CD14-positive monocyte (primary cell): Measurements from ENCODE around the gene ZSCAN5B. TPM values are rescaled to one million over a fixed set of nuclear protein-coding genes. Genes with fewer than 3 reads are reported as not detected.

Experiments
- DNase-seq, 3 donors: peaks; one replicate each; pipeline ENCODE4 v3.0.0-alpha.2; 2011 to 2022
- H2AFZ ChIP-seq: 2 replicates; pipeline ENCODE4 v1.6.0; 2012; ENCODE audit warnings: mild to moderate bottlenecking, low read depth, low read length, inconsistent platforms; ENCODE audit not compliant: insufficient read depth, poor library complexity, severe bottlenecking
- H3K27ac ChIP-seq, 2 donors: 1 replicate in 1 of 2; 2 replicates in 1 of 2; pipeline ENCODE4 v1.5.1; 2012 to 2013; ENCODE audit warnings: low read length in 2 of 2, control low read depth in 1 of 2, inconsistent platforms in 1 of 2, low read depth in 1 of 2, mild to moderate bottlenecking in 1 of 2
- H3K27me3 ChIP-seq, 2 donors: one replicate each; pipeline versions ENCODE4 v1.6.0 to v1.6.1; 2011 to 2013; ENCODE audit warnings: low read length in 2 of 2; ENCODE audit not compliant: control insufficient read depth in 2 of 2, insufficient read depth in 2 of 2
- H3K36me3 ChIP-seq, 2 donors: replicated peaks in 1 of 2; 1 replicate in 1 of 2; 2 replicates in 1 of 2; pipeline versions ENCODE4 v1.5.1 to v1.6.1; 2012 to 2013; ENCODE audit warnings: low read length in 2 of 2, control low read depth in 1 of 2, inconsistent platforms in 1 of 2, mild to moderate bottlenecking in 1 of 2; ENCODE audit not compliant: insufficient read depth in 2 of 2, control insufficient read depth in 1 of 2
- H3K4me1 ChIP-seq, 2 donors: 1 replicate in 1 of 2; 2 replicates in 1 of 2; pipeline versions ENCODE4 v1.5.1 to v1.6.1; 2012 to 2013; ENCODE audit warnings: low read length in 2 of 2, control low read depth in 1 of 2, inconsistent platforms in 1 of 2, mild to moderate bottlenecking in 1 of 2, moderate library complexity in 1 of 2; ENCODE audit not compliant: insufficient read depth in 2 of 2, control insufficient read depth in 1 of 2
- H3K4me2 ChIP-seq: replicated peaks from 2 replicates; pipeline ENCODE3; 2012; ENCODE audit warnings: low read length, moderate library complexity, mild to moderate bottlenecking; ENCODE audit not compliant: poor library complexity, severe bottlenecking; ENCODE audit errors: extremely low read depth
- H3K4me3 ChIP-seq, 3 experiments: fragments of 200-600 bp in 1 of 3; sonication (generic) in 1 of 3; replicated peaks in 1 of 3; 1 replicate in 2 of 3; 2 replicates in 1 of 3; pipeline ENCODE4 v1.5.1; 2011 to 2013; ENCODE audit warnings: low read length in 3 of 3, mild to moderate bottlenecking in 3 of 3, control low read depth in 2 of 3, low read depth in 2 of 3, inconsistent platforms in 1 of 3, moderate library complexity in 1 of 3
- H3K79me2 ChIP-seq: 2 replicates; pipeline ENCODE4 v1.6.0; 2012; ENCODE audit warnings: mild to moderate bottlenecking, control low read depth, inconsistent platforms, low read length, moderate library complexity; ENCODE audit not compliant: insufficient read depth
- H3K9ac ChIP-seq: 2 replicates; pipeline ENCODE4 v1.6.0; 2017; ENCODE audit warnings: low read length, mild to moderate bottlenecking; ENCODE audit not compliant: insufficient read depth, poor library complexity, severe bottlenecking
- H3K9me3 ChIP-seq, 2 donors: replicated peaks in 1 of 2; 1 replicate in 1 of 2; 2 replicates in 1 of 2; pipeline versions ENCODE4 v1.5.1 to v1.6.1; 2012 to 2013; ENCODE audit warnings: low read length in 2 of 2, control low read depth in 1 of 2; ENCODE audit not compliant: control insufficient read depth in 1 of 2, insufficient read depth in 1 of 2
- H4K20me1 ChIP-seq: 2 replicates; pipeline ENCODE4 v1.6.0; 2012; ENCODE audit warnings: mild to moderate bottlenecking, low read length, control low read depth, moderate library complexity; ENCODE audit not compliant: insufficient read depth
- H3K27ac Mint-ChIP-seq, 7 donors: one replicate each; pipeline ENCODE4 v1.8.0; 2020; ENCODE audit warnings: mild to moderate bottlenecking in 7 of 7, mixed read lengths in 7 of 7, moderate library complexity in 6 of 7, inconsistent platforms in 2 of 7
- H3K27me3 Mint-ChIP-seq, 3 donors: one replicate each; pipeline ENCODE4 v1.8.0; 2021 to 2022; ENCODE audit warnings: low read depth in 3 of 3, mild to moderate bottlenecking in 3 of 3, mixed read lengths in 3 of 3, moderate library complexity in 3 of 3, inconsistent platforms in 1 of 3
- H3K36me3 Mint-ChIP-seq, 2 donors: one replicate each; pipeline ENCODE4 v1.8.0; 2020; ENCODE audit warnings: mixed read lengths in 2 of 2, inconsistent platforms in 1 of 2, mild to moderate bottlenecking in 1 of 2
- H3K4me1 Mint-ChIP-seq: one replicate; pipeline ENCODE4 v1.8.0; 2020; ENCODE audit warnings: mild to moderate bottlenecking, mixed read lengths
- H3K4me3 Mint-ChIP-seq, 2 donors: one replicate each; pipeline ENCODE4 v1.8.0; 2020; ENCODE audit warnings: mild to moderate bottlenecking in 2 of 2, mixed read lengths in 2 of 2, moderate library complexity in 1 of 2
- H3K9me3 Mint-ChIP-seq, 7 donors: one replicate each; pipeline ENCODE4 v1.8.0; 2020 to 2022; ENCODE audit warnings: mixed read lengths in 7 of 7, mild to moderate bottlenecking in 6 of 7, moderate library complexity in 6 of 7, inconsistent platforms in 2 of 7
- WGBS: methylation state at CpG from one replicate; pipeline ENCODE4 v1.1.5; 2013; ENCODE audit warnings: missing lambda C conversion rate; ENCODE audit not compliant: insufficient coverage; 5-methylcytosine and 5-hydroxymethylcytosine counted together
- intact Hi-C, 2 donors: fragments of 100-400 bp; cut with micrococcal nuclease; formaldehyde crosslinking; loops; one replicate each; pipeline versions ENCODE4 v1.15.0 to v1.15.1; 2023
- polyA plus RNA-seq, 3 donors: library from polyadenylated mRNA; depleted of rRNA in 1 of 3; unstranded in 2 of 3; stranded (reverse) in 1 of 3; fragments of 300-500 nt in 2 of 3; fragments of >200 nt in 1 of 3; fragmentation: Illumina TruSeq in 2 of 3; gene quantifications; 1 replicate in 2 of 3; 2 replicates in 1 of 3; pipeline ENCODE4 v1.2.3, GENCODE V29; 2012 to 2021
- TF ChIP-seq, protein P1 (sequence below): fragments of 200-600 bp; IDR thresholded peaks from one replicate; pipeline ENCODE4 v1.8.0; 2022; ENCODE audit warnings: antibody characterized with exemption, mild to moderate bottlenecking

ZSCAN5B gene
- polyA plus RNA-seq, 3 donors = not detected

DNA sequence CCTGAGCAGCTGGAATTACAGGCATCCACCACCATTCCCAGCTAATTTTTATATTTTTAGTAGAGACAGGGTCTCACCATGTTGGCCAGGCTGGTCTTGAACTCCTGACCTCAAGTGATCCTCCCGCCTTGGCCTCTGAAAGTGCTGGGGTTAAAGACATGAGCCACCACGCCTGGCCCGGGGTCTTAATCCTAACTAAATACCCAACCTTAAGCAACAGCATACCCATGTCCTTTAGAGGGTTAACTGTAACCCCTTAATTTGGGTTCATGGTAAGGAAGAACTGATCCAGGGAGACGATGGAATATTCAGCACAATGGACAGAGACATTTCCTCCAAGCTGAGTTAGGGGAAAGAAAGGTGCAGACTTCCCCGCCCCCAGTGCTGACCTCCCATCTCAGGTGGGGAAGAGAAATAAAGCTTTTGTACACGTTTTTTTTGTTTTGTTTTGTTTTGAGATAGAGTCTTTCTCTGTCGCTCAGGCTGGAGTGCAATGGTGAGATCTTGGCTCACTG is 30.5 kb downstream of the ZSCAN5B start:
- no peaks in the 10 kb centered on the region for H3K4me1 ChIP-seq
- Mint-ChIP-seq H3K27ac (no peak overlapping the region), H3K4me3 (no peak overlapping the region), H3K4me1 (peaks cover 4% of the 10 kb centered on the region), H3K9me3 (peaks cover 0 to 6% (median 0%) of the 10 kb centered on the region in 7 donors), H3K27me3 (peaks cover 6 to 21% (median 6%) of the 10 kb centered on the region in 3 donors), H3K36me3 (no peaks in the 10 kb centered on the region)
- H3K27me3 ChIP-seq = peaks cover 0 to 3% of the 10 kb centered on the region in 2 donors
- no peaks in the 10 kb centered on the region for H3K9me3 ChIP-seq
- no peak for DNase-seq
- no peaks in the 10 kb centered on the region for H3K36me3 ChIP-seq
- H3K4me3 ChIP-seq = no peak overlapping the region
- intact Hi-C loops = no loop called here
- H3K79me2 ChIP-seq = no peaks in the 10 kb centered on the region
- H4K20me1 ChIP-seq = no peaks in the 10 kb centered on the region
- TF ChIP-seq, protein P1, sequence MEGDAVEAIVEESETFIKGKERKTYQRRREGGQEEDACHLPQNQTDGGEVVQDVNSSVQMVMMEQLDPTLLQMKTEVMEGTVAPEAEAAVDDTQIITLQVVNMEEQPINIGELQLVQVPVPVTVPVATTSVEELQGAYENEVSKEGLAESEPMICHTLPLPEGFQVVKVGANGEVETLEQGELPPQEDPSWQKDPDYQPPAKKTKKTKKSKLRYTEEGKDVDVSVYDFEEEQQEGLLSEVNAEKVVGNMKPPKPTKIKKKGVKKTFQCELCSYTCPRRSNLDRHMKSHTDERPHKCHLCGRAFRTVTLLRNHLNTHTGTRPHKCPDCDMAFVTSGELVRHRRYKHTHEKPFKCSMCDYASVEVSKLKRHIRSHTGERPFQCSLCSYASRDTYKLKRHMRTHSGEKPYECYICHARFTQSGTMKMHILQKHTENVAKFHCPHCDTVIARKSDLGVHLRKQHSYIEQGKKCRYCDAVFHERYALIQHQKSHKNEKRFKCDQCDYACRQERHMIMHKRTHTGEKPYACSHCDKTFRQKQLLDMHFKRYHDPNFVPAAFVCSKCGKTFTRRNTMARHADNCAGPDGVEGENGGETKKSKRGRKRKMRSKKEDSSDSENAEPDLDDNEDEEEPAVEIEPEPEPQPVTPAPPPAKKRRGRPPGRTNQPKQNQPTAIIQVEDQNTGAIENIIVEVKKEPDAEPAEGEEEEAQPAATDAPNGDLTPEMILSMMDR = no peak
- WGBS = 60% methylated on average over 2 of the region's 7 CpGs
- no peak overlapping the region for H3K27ac ChIP-seq
- no peak overlapping the region for H3K9ac ChIP-seq
- no peak overlapping the region for H2AFZ ChIP-seq
- no peak overlapping the region for H3K4me2 ChIP-seq

DNA sequence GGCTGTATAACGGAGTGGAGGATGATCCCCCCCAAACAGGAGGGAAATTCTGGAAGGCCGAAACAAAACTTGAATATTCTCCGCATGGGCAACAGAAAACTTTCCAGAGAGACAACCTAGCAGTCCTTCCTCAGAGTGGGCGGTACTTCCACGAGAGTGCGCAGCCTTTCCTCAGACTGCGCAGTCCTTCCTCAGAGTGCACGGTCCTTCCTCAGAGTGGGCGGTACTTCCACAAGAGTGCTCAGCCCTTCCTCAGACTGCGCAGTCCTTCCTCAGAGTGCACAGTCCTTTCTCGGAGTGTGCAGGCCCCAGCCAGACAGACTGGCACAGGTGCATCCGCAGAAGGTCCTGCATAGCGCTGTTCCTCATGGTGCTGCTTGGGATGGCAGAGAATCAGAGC is 34.5 kb downstream of the ZSCAN5B start:
- peak overlapping the region in 1 of 7 donors; percentile 34 for H3K27ac Mint-ChIP-seq
- Histone ChIP-seq H3K9ac (no peak overlapping the region), H3K4me2 (no peak overlapping the region), H3K9me3 (no peaks in the 10 kb centered on the region), H3K27me3 (peaks cover 0 to 3% of the 10 kb centered on the region in 2 donors), H4K20me1 (no peaks in the 10 kb centered on the region), H3K27ac (no peak overlapping the region), H3K36me3 (peaks cover 0 to 17% of the 10 kb centered on the region in 2 donors), H3K4me3 (no peak overlapping the region), H3K79me2 (no peaks in the 10 kb centered on the region), H3K4me1 (no peaks in the 10 kb centered on the region), H2AFZ (no peak overlapping the region)
- H3K4me1 Mint-ChIP-seq = peaks cover 5% of the 10 kb centered on the region
- peaks cover 0 to 8% (median 2%) of the 10 kb centered on the region in 7 donors for H3K9me3 Mint-ChIP-seq
- intact Hi-C loops = no loop called here
- TF ChIP-seq, protein P1 = no peak
- H3K36me3 Mint-ChIP-seq = peaks cover 10 to 13% of the 10 kb centered on the region in 2 donors
- H3K4me3 Mint-ChIP-seq = no peak overlapping the region
- 85% methylated on average over 13 of the region's 13 CpGs for WGBS
- no peak for DNase-seq
- H3K27me3 Mint-ChIP-seq = peaks cover 2 to 14% (median 6%) of the 10 kb centered on the region in 3 donors
